ENCODE data around the gene LEP.

The LEP gene

DNA sequence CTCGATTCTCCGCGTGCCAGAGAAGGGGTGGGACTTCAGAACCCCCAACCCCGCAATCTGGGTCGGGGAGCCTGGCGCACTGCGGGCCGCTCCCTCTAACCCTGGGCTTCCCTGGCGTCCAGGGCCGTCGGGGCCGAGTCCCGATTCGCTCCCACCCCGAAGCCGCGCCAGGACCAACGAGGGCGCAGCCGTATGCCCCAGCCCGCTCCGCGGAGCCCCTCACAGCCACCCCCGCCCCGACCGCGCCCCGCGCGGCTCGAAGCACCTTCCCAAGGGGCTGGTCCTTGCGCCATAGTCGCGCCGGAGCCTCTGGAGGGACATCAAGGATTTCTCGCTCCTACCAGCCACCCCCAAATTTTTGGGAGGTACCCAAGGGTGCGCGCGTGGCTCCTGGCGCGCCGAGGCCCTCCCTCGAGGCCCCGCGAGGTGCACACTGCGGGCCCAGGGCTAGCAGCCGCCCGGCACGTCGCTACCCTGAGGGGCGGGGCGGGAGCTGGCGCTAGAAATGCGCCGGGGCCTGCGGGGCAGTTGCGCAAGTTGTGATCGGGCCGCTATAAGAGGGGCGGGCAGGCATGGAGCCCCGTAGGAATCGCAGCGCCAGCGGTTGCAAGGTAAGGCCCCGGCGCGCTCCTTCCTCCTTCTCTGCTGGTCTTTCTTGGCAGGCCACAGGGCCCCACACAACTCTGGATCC is at the start of gene LEP:
Gene LEP, plus strand, starts transcription at position 583 of the 691 bp plus-strand sequence. CDS start 10,741 bp downstream, outside the sequence.
- no peak for DNase-seq (ENCODE audit: low read depth in 2 of 2)

GRCh38 chr7:128192497-128193142 is 48.5 kb upstream of the LEP start:
- no peak for DNase-seq (ENCODE audit: low read depth in 2 of 2)

GRCh38 chr7:128194533-128195282 is 46.4 kb upstream of the LEP start:
- no peak for DNase-seq (ENCODE audit: low read depth in 2 of 2)

- DNase-seq (ENCODE audit: low read depth in 2 of 2), result no peak
Measured at GRCh38 chr7:128197589-128197988, 43.5 kb upstream of the LEP start.

GRCh38 chr7:128197989-128198580 is 43.0 kb upstream of the LEP start:
- no peak for DNase-seq (ENCODE audit: low read depth in 2 of 2)

DNA sequence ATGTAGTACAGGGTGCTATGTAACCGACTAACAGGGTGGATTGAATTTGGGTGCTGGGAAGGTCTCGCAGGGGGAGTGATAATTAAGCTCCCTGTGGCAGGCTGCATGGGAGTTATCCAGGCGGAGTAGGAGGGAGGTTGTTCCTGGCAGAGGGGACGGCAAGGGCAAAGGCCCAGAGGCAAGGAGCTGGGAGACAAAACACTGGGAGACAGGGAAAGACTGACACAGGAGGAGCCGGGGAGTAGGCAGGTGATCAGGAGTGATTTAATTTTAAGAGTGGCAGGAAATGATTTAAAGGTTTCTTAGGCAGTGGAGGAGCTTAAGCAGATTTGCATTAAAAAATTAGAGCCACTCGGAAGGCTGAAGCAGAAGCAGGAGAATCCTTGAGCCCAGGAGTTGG is 40.7 kb upstream of the LEP start:
- no peak for DNase-seq (ENCODE audit: low read depth in 2 of 2)

DNA sequence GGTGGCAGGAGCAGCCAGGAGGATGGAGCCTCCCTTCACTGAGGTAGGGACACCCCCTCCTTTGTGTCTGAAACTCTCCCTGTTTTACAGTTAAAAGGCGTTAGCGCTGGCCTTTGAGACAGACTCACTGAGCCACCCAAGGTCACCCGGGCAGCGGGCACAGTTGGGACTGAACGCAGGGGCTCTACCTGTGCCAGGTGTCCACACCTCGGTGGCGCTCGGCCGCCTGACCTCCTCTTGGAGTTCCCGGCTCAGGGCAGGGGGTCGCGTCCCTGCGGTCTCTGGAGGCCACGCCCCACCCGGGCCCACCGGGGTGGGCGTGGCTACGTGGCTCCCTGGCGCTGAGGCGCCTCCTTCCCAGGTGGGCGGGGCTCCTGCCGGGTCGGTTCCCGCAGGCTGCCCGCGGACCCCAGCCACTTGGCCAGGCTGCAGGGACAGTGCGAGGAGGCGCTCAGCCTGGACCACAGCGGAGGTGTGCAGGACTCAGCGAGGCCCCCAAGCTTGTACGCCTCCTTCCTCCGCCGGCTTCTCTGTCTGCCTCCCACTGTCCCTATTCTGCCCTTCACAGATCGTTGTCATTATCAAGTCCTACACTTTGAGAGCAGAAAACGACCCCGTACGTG is 39.9 kb upstream of the LEP start:
- no peak for DNase-seq (ENCODE audit: low read depth in 2 of 2)

GRCh38 chr7:128201690-128202085 is 39.4 kb upstream of the LEP start:
- no peak for DNase-seq (ENCODE audit: low read depth in 2 of 2)

DNA sequence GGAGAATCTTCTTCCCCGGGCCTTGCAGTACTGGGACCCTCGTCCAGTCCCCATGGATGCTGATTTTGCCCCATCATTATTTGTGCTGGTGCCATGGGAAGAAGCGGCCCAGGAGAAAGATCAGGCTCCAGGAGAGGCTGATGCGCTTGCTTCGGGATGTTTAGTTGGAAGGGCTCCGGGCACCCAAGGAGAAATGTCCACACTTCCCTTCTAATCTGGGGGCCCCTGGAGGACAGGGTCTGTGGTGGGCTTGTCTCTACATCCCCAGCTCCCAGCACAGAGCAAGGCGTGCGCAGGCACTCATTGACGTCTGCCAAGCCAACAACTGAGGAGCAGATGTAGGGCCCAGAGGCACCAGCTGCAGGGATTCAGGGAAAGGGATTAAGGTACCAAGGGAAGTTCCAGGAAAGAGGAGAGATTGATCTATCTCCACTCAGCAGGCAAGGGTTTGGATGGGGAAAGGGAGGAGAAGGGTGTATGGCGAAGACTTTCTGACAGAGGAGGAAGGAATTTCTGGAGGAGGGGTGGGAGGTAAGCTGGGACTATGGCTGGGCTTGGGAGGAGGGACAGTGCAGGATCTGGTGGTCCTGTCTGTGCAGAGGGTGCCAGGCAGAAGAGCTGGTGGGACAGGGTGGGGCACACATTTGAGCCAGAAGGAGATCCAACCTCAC is 38.7 kb upstream of the LEP start:
- no peak for DNase-seq (ENCODE audit: low read depth in 2 of 2)

GRCh38 chr7:128203047-128203491 is 38.0 kb upstream of the LEP start:
- no peak for DNase-seq (ENCODE audit: low read depth in 2 of 2)

DNA sequence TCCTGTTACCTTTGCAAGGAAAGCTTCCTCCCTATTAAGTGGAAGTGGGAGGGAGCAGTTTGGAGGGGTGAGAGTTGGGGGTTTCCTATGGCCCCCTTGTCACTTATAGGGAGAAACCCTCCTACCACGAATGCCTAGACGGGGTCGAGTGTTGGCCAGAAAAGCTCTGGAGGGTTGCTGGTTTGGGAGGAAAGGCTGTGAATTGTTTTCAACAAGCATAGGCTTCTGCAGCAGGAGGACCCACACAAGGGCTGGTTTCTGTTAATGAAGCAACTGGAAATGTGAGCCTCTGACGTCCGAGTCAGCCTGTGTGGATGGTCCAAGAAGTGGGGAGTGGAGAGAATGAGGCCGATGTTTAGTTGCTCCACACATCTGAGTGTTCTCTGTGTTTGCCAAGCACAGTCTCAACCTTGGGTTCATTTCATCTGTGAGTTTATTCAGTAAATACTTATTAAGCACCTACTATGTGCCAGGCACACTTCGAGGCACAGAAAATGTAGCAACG is 37.3 kb upstream of the LEP start:
- DNase-seq (ENCODE audit: low read depth in 2 of 2), result no peak

GRCh38 chr7:128204455-128204854 is 36.6 kb upstream of the LEP start:
- DNase-seq (ENCODE audit: low read depth in 2 of 2), result no peak

DNA sequence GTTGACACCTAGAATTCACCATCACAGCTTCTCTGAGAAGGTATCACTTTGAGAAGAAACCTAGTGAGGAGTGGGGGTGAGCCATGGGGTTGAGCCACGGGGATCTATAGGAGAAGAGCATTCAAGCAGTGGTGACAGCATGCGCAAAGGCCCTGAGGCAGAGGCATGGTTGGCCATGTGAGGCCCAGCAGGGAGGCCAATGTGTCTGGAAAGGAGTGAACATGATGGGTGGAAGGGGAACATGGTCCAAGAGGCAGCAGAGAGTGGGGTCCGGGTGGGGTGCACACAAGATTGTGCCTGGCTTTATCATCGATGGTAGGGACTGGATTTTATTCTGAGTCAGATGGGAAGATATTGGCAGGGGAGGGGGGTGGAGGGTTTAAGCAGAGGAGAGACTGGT is 36.0 kb upstream of the LEP start:
- DNase-seq (ENCODE audit: low read depth in 2 of 2), result no peak

DNA sequence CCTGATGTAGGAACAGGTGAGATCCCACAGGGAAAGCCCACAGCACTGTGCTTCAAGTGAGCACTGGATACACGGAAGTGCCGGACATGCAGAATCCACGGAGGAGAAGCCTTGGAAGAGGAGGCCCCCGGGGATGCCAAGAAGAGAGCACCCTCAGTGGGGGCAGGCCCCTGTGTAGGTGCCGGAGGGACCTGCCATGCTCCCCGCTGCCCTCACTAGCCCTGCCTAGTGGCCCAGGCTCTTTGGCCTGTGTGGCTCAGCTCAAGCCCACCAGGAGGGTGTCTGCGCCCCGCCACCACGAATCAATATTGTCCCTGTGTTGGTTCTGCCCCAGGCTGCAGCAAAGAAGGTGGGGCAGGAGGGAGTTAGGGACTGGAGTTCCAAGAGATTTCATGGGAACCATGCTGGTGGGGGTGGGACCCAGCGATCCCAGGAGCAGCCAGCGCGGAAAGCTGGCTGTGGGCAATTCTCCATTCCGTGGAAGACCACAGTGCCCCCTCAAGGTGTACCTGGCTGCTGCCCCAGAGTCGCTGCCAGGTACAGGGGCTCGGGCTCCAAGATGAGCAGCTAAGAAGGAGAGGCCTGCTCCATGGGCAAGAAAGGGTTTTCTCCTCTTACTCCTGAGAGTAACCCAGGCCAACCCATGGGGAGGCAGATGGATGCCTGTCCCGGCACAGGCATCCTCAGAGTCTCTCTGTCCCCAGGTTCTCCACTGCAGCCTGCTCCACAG is 34.9 kb upstream of the LEP start:
- no peak for DNase-seq (ENCODE audit: low read depth in 2 of 2)

GRCh38 chr7:128206747-128207500 is 34.2 kb upstream of the LEP start:
- DNase-seq (ENCODE audit: low read depth in 2 of 2), result no peak

- no peak for DNase-seq (ENCODE audit: low read depth in 2 of 2)
Measured at GRCh38 chr7:128207609-128208008, 33.5 kb upstream of the LEP start.

- peak; percentile 36 to 46 for DNase-seq (ENCODE audit: low read depth in 2 of 2)
Measured at GRCh38 chr7:128209229-128210035, 31.6 kb upstream of the LEP start.

DNA sequence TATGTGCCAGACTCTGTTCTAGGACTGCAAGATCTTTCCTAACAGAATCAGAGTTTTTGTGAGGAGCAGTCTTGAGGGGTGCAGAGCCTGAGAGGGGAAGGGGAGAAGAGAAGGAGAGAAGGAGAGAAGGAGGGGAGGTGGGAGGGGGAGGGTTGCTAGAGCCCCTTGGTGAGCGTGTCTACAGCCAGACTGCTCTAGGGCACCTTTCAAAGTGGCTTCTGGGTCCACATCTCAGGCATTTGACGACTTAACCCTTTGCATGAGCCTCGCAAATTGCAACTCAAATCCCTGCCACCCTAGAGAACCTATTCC is 31.1 kb upstream of the LEP start:
- DNase-seq (ENCODE audit: low read depth in 2 of 2), result no peak
